H9 (cell line): Measurements from ENCODE around the gene CELSR2. TPM values are rescaled to one million over a fixed set of nuclear protein-coding genes. Genes with fewer than 3 reads are reported as not detected.

ENCODE experiments used
- DNase-seq: peaks from one replicate; pipeline ENCODE4 v3.0.0-alpha.2; 2017
- H2AFZ ChIP-seq: one replicate; pipeline ENCODE4 v1.6.1; 2013; ENCODE audit warnings: mild to moderate bottlenecking, low read length, control low read depth, moderate library complexity
- H2AK5ac ChIP-seq: 2 replicates; pipeline ENCODE4 v1.6.1; 2013; ENCODE audit warnings: low read length, control low read depth, mixed read lengths; ENCODE audit not compliant: insufficient read length
- H2BK120ac ChIP-seq: one replicate; pipeline ENCODE4 v1.6.1; 2013; ENCODE audit warnings: low read depth, mild to moderate bottlenecking, low read length, control low read depth, inconsistent platforms; ENCODE audit not compliant: poor library complexity, severe bottlenecking
- H2BK12ac ChIP-seq: 2 replicates; pipeline ENCODE4 v1.6.1; 2013; ENCODE audit warnings: low read length, control low read depth, mixed read lengths, low read depth; ENCODE audit not compliant: insufficient read length
- H2BK15ac ChIP-seq: 2 replicates; pipeline ENCODE4 v1.6.1; 2013; ENCODE audit warnings: low read depth, low read length, control low read depth
- H2BK20ac ChIP-seq: one replicate; pipeline ENCODE4 v1.6.1; 2013; ENCODE audit warnings: low read depth, mild to moderate bottlenecking, low read length, control low read depth, inconsistent platforms; ENCODE audit not compliant: poor library complexity, severe bottlenecking
- H2BK5ac ChIP-seq: 2 replicates; pipeline ENCODE4 v1.6.1; 2013; ENCODE audit warnings: low read length, control low read depth, mixed read lengths; ENCODE audit not compliant: insufficient read length
- H3K14ac ChIP-seq: 2 replicates; pipeline ENCODE4 v1.6.1; 2013; ENCODE audit warnings: low read length, control low read depth; ENCODE audit not compliant: insufficient read depth
- H3K18ac ChIP-seq: 2 replicates; pipeline ENCODE4 v1.6.1; 2013; ENCODE audit warnings: low read depth, mild to moderate bottlenecking, mixed read lengths, low read length, control low read depth; ENCODE audit not compliant: insufficient read length
- H3K23ac ChIP-seq: 2 replicates; pipeline ENCODE4 v1.6.1; 2013; ENCODE audit warnings: low read length, control low read depth, mixed read lengths, low read depth; ENCODE audit not compliant: insufficient read length
- H3K23me2 ChIP-seq: 2 replicates; pipeline ENCODE4 v1.6.1; 2013; ENCODE audit warnings: low read depth, mild to moderate bottlenecking, mixed read lengths, low read length, control low read depth; ENCODE audit not compliant: insufficient read length, poor library complexity, severe bottlenecking
- H3K27ac ChIP-seq: 2 replicates; pipeline ENCODE4 v1.5.1; 2013; ENCODE audit warnings: low read length, control low read depth, mixed read lengths, low read depth; ENCODE audit not compliant: insufficient read length
- H3K27me3 ChIP-seq: 2 replicates; pipeline ENCODE4 v1.6.1; 2013; ENCODE audit warnings: low read length, control low read depth, inconsistent platforms; ENCODE audit not compliant: insufficient read depth
- H3K4ac ChIP-seq: 2 replicates; pipeline ENCODE4 v1.6.1; 2013; ENCODE audit warnings: low read depth, mild to moderate bottlenecking, control low read depth, inconsistent platforms, low read length, moderate library complexity
- H3K4me1 ChIP-seq: 2 replicates; pipeline ENCODE4 v1.6.1; 2013; ENCODE audit warnings: low read length, control low read depth, inconsistent platforms; ENCODE audit not compliant: insufficient read depth
- H3K4me2 ChIP-seq: 2 replicates; pipeline ENCODE4 v1.6.1; 2013; ENCODE audit warnings: low read length, control low read depth, mixed read lengths; ENCODE audit not compliant: insufficient read length, insufficient read depth
- H3K56ac ChIP-seq: 2 replicates; pipeline ENCODE4 v1.6.1; 2013; ENCODE audit warnings: low read depth, mild to moderate bottlenecking, mixed read lengths, low read length, control low read depth; ENCODE audit not compliant: insufficient read length
- H3K79me1 ChIP-seq: 2 replicates; pipeline ENCODE4 v1.6.1; 2013; ENCODE audit warnings: low read depth, mild to moderate bottlenecking, moderate library complexity, low read length, control low read depth, inconsistent platforms; ENCODE audit not compliant: insufficient read depth, poor library complexity, severe bottlenecking
- H3K79me2 ChIP-seq: 2 replicates; pipeline ENCODE4 v1.6.1; 2013; ENCODE audit warnings: low read length, control low read depth, inconsistent platforms; ENCODE audit not compliant: insufficient read depth
- H3K9ac ChIP-seq: 2 replicates; pipeline ENCODE4 v1.6.1; 2013; ENCODE audit warnings: low read length, control low read depth, mixed read lengths; ENCODE audit not compliant: insufficient read length; ENCODE audit errors: extremely low read depth
- H3K9me3 ChIP-seq: one replicate; pipeline ENCODE4 v1.6.1; 2013; ENCODE audit warnings: low read depth, low read length, inconsistent platforms; ENCODE audit not compliant: control insufficient read depth
- H3T11ph ChIP-seq: one replicate; pipeline ENCODE4 v1.6.1; 2013; ENCODE audit warnings: mild to moderate bottlenecking, low read length, control low read depth, inconsistent platforms
- H4K20me1 ChIP-seq: one replicate; pipeline ENCODE4 v1.6.1; 2013; ENCODE audit not compliant: control insufficient read depth, insufficient read length, insufficient read depth
- H4K5ac ChIP-seq: 2 replicates; pipeline ENCODE4 v1.6.1; 2013; ENCODE audit warnings: low read depth, mild to moderate bottlenecking, mixed read lengths, low read length, control low read depth; ENCODE audit not compliant: insufficient read length
- H4K8ac ChIP-seq: replicated peaks from 2 replicates; pipeline ENCODE4 v1.6.1; 2013; ENCODE audit warnings: low read length, control low read depth, mixed read lengths, low read depth; ENCODE audit not compliant: insufficient read length
- H4K91ac ChIP-seq: 2 replicates; pipeline ENCODE4 v1.6.1; 2013; ENCODE audit warnings: low read depth, mild to moderate bottlenecking, moderate library complexity, mixed read lengths, low read length, control low read depth; ENCODE audit not compliant: insufficient read length
- H3K27ac Mint-ChIP-seq, 3 experiments: 2 replicates in 2 of 3; 3 replicates in 1 of 3; pipeline ENCODE4 v1.8.0; 2020 to 2021; ENCODE audit warnings: mixed read lengths in 3 of 3, mild to moderate bottlenecking in 1 of 3, moderate library complexity in 1 of 3
- H3K27me3 Mint-ChIP-seq: 2 replicates; pipeline ENCODE4 v1.8.0; 2021; ENCODE audit warnings: low read depth, mild to moderate bottlenecking, moderate library complexity, mixed read lengths
- H3K36me3 Mint-ChIP-seq, 3 experiments: 2 replicates in 2 of 3; 3 replicates in 1 of 3; pipeline ENCODE4 v1.8.0; 2020 to 2021; ENCODE audit warnings: low read depth in 3 of 3, mixed read lengths in 3 of 3; ENCODE audit not compliant: insufficient read depth in 1 of 3
- H3K4me1 Mint-ChIP-seq, 2 experiments: 2 replicates each; pipeline ENCODE4 v1.8.0; 2020; ENCODE audit warnings: mixed read lengths in 2 of 2
- H3K4me3 Mint-ChIP-seq, 2 experiments: 2 replicates in 1 of 2; 3 replicates in 1 of 2; pipeline ENCODE4 v1.8.0; 2020 to 2021; ENCODE audit warnings: mild to moderate bottlenecking in 2 of 2, mixed read lengths in 2 of 2, moderate library complexity in 1 of 2
- H3K9me3 Mint-ChIP-seq, 2 experiments: 2 replicates in 1 of 2; 3 replicates in 1 of 2; pipeline ENCODE4 v1.8.0; 2020; ENCODE audit warnings: mild to moderate bottlenecking in 2 of 2, mixed read lengths in 2 of 2, moderate library complexity in 1 of 2
- CTCF ChIP-seq: fragments of 200-600 bp; sonication (generic); conservative IDR thresholded peaks from 3 replicates; pipeline ENCODE4 v1.8.0; 2021; ENCODE audit warnings: antibody characterized with exemption, mild to moderate bottlenecking
- WGBS: extraction: QIAGEN DNeasy Blood & Tissue Kit; methylation state at CpG from one replicate; pipeline ENCODE4 v1.1.7; 2013; ENCODE audit warnings: missing lambda C conversion rate, low lambda C conversion rate, mixed read lengths; ENCODE audit not compliant: insufficient read length; ENCODE audit errors: extremely low coverage; 5-methylcytosine and 5-hydroxymethylcytosine counted together
- total RNA-seq: library from RNA; stranded (reverse); gene quantifications from 2 replicates; pipeline ENCODE4 v1.2.1, GENCODE V29; 2021

The CELSR2 gene
- total RNA-seq, 1 experiment from 2014 or later: 29.2 TPM

- H3K14ac ChIP-seq: peak overlapping the region; percentile 80; the same call in 1 of the 2 replicates
- H3K79me2 ChIP-seq: peaks cover 2% of the 10 kb centered on the region; the same call in 1 of the 2 replicates
- H2AFZ ChIP-seq: no peak overlapping the region
- no peak overlapping the region for H3K4ac ChIP-seq
- no peak for DNase-seq
- H2BK15ac ChIP-seq: no peak overlapping the region
- Mint-ChIP-seq H3K27me3 (no peaks in the 10 kb centered on the region; the same call in 1 of the 2 replicates), H3K9me3 (peaks cover 0 to 2% of the 10 kb centered on the region in 2 experiments; a peak in 2 of 5 replicates), H3K27ac (peak overlapping the region in 2 of 3 experiments; percentile 96 to 99; a peak in 2 of 7 replicates), H3K4me3 (peak overlapping the region; percentile 99 to 100), H3K4me1 (peaks cover 36 to 46% of the 10 kb centered on the region in 2 experiments), H3K36me3 (peaks cover 18 to 31% (median 30%) of the 10 kb centered on the region in 3 experiments)
- no peak overlapping the region for H2BK5ac ChIP-seq
- H2BK12ac ChIP-seq: no peak overlapping the region
- no peak overlapping the region for H2BK20ac ChIP-seq
- H3K79me1 ChIP-seq: peaks cover 5% of the 10 kb centered on the region
- no peak for TF ChIP-seq CTCF
- H3K27me3 ChIP-seq: no peaks in the 10 kb centered on the region
- no peak overlapping the region for H2AK5ac ChIP-seq
- no peaks in the 10 kb centered on the region for H4K20me1 ChIP-seq
- H3K9me3 ChIP-seq: no peaks in the 10 kb centered on the region
- peaks cover 13% of the 10 kb centered on the region for H3K23me2 ChIP-seq
- peak overlapping the region; percentile 92 for H3K4me2 ChIP-seq
- no peak overlapping the region for H3K27ac ChIP-seq
- H3T11ph ChIP-seq: no peak overlapping the region
- H2BK120ac ChIP-seq: no peak overlapping the region
- H4K5ac ChIP-seq: no peak overlapping the region
- H3K23ac ChIP-seq: no peak overlapping the region
- H4K91ac ChIP-seq: no peak overlapping the region
- WGBS: no CpG with 5 or more reads among the region's 10 CpGs
- H3K56ac ChIP-seq: no peak overlapping the region
- peak overlapping the region; percentile 83 for H3K18ac ChIP-seq
- peaks cover 3% of the 10 kb centered on the region; the same call in 1 of the 2 replicates for H3K4me1 ChIP-seq
- H4K8ac ChIP-seq: no peak overlapping the region
- H3K9ac ChIP-seq: peak overlapping the region; percentile 69
Observed at GRCh38 chr1:109282497-109282951, 33.2 kb downstream of the CELSR2 start.
